ENCODE results near the gene EVI5L. TPM values are rescaled to one million over a fixed set of nuclear protein-coding genes. Genes with fewer than 3 reads are reported as not detected.
A peak's percentile ranks its signal among the peaks of the same experiment; 100 is the strongest.

EVI5L gene
- total RNA-seq, 2 donors from 2014 or later, result 3.6 to 4.5 TPM

- H3K9me3 Mint-ChIP-seq, result no peaks in the 10 kb centered on the region
- H3K36me3 Mint-ChIP-seq (ENCODE audit: low read depth), result no peaks in the 10 kb centered on the region
- no peak overlapping the region for H3K4me3 Mint-ChIP-seq
- H3K27ac Mint-ChIP-seq, result no peak overlapping the region
- H3K27me3 Mint-ChIP-seq, result peaks cover 14% of the 10 kb centered on the region
- H3K4me1 Mint-ChIP-seq, result peaks cover 17% of the 10 kb centered on the region
- no peak for ATAC-seq (replicated peaks)
Measured at GRCh38 chr19:7867092-7867844, 37.2 kb downstream of the EVI5L start.

GRCh38 chr19:7868326-7868670, 38.3 kb downstream of the EVI5L start:
- Mint-ChIP-seq H3K4me3 (peak overlapping the region; percentile 73), H3K36me3 (ENCODE audit: low read depth) (no peaks in the 10 kb centered on the region), H3K9me3 (no peaks in the 10 kb centered on the region), H3K4me1 (peaks cover 17% of the 10 kb centered on the region), H3K27ac (no peak overlapping the region), H3K27me3 (peaks cover 14% of the 10 kb centered on the region)
- ATAC-seq (replicated peaks), result no peak

- no peak overlapping the region for H3K27ac Mint-ChIP-seq
- peaks cover 14% of the 10 kb centered on the region for H3K27me3 Mint-ChIP-seq
- no peaks in the 10 kb centered on the region for H3K36me3 Mint-ChIP-seq (ENCODE audit: low read depth)
- no peaks in the 10 kb centered on the region for H3K9me3 Mint-ChIP-seq
- H3K4me1 Mint-ChIP-seq, result peaks cover 17% of the 10 kb centered on the region
- peak; percentile 85 for ATAC-seq (replicated peaks)
- peak overlapping the region; percentile 73 for H3K4me3 Mint-ChIP-seq
Measured at GRCh38 chr19:7868671-7869452, 38.8 kb downstream of the EVI5L start.

- no peaks in the 10 kb centered on the region for H3K9me3 Mint-ChIP-seq
- no peaks in the 10 kb centered on the region for H3K36me3 Mint-ChIP-seq (ENCODE audit: low read depth)
- H3K27ac Mint-ChIP-seq, result no peak overlapping the region
- H3K4me1 Mint-ChIP-seq, result peaks cover 17% of the 10 kb centered on the region
- H3K27me3 Mint-ChIP-seq, result peaks cover 14% of the 10 kb centered on the region
- ATAC-seq (replicated peaks), result peak; percentile 67
- peak overlapping the region; percentile 73 for H3K4me3 Mint-ChIP-seq
Measured at GRCh38 chr19:7869453-7869909, 39.5 kb downstream of the EVI5L start.

- Mint-ChIP-seq H3K4me3 (peak overlapping the region; percentile 41), H3K36me3 (ENCODE audit: low read depth) (no peaks in the 10 kb centered on the region), H3K9me3 (no peaks in the 10 kb centered on the region), H3K4me1 (peaks cover 16% of the 10 kb centered on the region), H3K27ac (no peak overlapping the region), H3K27me3 (peaks cover 14% of the 10 kb centered on the region)
- ATAC-seq (replicated peaks), result no peak
Measured at GRCh38 chr19:7869910-7870511, 40.0 kb downstream of the EVI5L start.

DNA sequence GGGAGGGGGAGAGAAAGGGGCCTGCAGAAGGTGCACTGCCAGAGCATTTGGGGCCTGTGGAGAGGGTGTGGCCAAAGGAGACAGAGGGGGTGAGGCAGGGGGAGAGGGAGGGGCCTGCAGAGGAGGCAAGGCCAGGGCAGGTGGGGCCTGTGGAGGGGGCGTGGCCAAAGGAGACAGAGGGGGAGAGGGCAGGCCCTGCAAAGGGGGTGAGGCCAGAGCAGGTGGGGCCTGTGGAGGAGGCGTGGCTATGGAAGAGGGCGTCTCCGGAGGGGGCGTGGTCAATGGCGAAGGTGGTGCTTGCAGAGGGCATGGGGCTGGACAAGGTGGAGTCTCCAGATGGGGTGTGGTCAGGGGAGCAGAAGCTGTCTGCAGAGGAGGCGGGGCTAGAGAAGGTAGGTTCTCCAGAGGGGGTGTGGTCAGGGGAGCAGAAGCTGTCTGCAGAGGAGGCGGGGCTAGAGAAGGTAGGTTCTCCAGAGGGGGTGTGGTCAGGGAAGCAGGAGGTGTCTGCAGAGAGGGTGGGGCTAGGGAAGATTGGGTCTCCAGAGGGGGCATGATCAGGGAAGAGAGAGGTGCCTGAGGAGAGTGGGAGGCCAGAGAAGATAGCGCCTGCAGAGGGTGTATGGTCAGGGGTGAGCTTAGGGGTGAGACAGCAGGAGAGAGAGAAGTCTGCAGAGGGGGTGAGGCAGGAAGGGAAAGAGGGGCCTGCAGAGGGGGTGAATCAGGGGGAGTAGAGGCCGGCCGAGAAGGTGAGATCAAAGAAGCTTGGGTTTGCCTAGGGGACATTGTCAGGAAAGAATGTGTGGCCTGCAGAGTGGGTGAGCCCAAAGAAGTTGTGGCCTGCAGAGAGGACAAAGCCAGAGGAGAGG, 40.8 kb downstream of the EVI5L start:
- H3K27ac Mint-ChIP-seq, result no peak overlapping the region
- peaks cover 14% of the 10 kb centered on the region for H3K27me3 Mint-ChIP-seq
- H3K4me1 Mint-ChIP-seq, result peaks cover 10% of the 10 kb centered on the region
- no peak for ATAC-seq (replicated peaks)
- no peaks in the 10 kb centered on the region for H3K9me3 Mint-ChIP-seq
- H3K36me3 Mint-ChIP-seq (ENCODE audit: low read depth), result no peaks in the 10 kb centered on the region
- peak overlapping the region; percentile 41 for H3K4me3 Mint-ChIP-seq

- no peak for ATAC-seq (replicated peaks)
Measured at GRCh38 chr19:7871437-7872305, 41.7 kb downstream of the EVI5L start.

DNA sequence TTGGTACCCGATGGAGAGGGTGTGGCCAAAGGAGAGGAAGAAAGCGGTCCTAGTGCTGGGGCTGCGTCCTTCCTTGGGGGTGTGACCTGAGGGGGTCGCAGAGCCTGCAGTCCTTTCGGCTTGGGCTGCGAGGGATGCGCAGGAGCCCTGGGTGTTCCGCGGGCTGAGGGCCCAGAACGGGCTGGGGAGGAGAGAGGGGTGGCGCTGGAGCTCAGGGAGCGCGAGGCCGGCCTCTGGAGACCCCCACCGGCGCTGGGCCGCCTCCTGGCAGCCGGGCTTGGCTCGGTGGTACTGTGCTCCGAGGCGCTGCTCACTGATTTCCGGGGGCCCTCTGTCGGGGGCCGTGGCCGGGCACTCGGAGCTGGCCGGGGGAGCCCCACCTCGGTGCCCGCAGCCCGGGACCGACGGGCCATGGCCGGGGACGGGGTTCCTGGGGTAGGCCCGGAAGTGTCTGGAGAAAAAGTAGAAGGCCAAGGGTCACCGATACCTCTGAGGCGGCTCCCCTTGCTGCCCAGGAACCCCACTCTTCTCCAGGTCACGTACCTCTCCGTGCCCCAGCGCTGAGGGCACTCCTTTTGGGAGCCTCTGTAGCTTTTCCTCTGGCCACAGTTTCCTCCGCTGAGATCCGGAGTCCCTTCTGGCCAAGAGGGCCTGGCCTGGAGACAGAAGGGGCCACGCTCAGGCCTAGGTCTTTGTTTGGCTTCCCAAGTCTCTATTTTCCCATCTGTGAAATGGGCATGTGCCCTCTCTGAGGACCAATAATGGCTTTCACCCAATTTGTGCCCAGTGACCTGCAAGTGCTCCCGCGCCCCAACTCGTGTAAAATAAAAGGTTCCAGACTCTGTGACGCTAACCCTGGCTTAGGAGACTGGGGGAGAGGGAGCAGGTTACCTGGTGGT, 42.5 kb downstream of the EVI5L start:
- H3K27me3 Mint-ChIP-seq, result peaks cover 14% of the 10 kb centered on the region
- H3K4me1 Mint-ChIP-seq, result peaks cover 10% of the 10 kb centered on the region
- H3K27ac Mint-ChIP-seq, result no peak overlapping the region
- ATAC-seq (replicated peaks), result no peak
- peak overlapping the region; percentile 41 for H3K4me3 Mint-ChIP-seq
- no peaks in the 10 kb centered on the region for H3K36me3 Mint-ChIP-seq (ENCODE audit: low read depth)
- no peaks in the 10 kb centered on the region for H3K9me3 Mint-ChIP-seq

More at GRCh38 chr19:7871437-7872305, 41.7 kb downstream of the EVI5L start:
- Mint-ChIP-seq H3K27ac (no peak overlapping the region), H3K9me3 (no peaks in the 10 kb centered on the region), H3K36me3 (ENCODE audit: low read depth) (no peaks in the 10 kb centered on the region), H3K4me1 (peaks cover 10% of the 10 kb centered on the region), H3K4me3 (peak overlapping the region; percentile 41), H3K27me3 (peaks cover 14% of the 10 kb centered on the region)

- Mint-ChIP-seq H3K36me3 (ENCODE audit: low read depth) (no peaks in the 10 kb centered on the region), H3K4me1 (peaks cover 10% of the 10 kb centered on the region), H3K4me3 (peak overlapping the region; percentile 53), H3K27ac (no peak overlapping the region), H3K27me3 (peaks cover 14% of the 10 kb centered on the region), H3K9me3 (no peaks in the 10 kb centered on the region)
- no peak for ATAC-seq (replicated peaks)
Measured at GRCh38 chr19:7873304-7874075, 43.5 kb downstream of the EVI5L start.

DNA sequence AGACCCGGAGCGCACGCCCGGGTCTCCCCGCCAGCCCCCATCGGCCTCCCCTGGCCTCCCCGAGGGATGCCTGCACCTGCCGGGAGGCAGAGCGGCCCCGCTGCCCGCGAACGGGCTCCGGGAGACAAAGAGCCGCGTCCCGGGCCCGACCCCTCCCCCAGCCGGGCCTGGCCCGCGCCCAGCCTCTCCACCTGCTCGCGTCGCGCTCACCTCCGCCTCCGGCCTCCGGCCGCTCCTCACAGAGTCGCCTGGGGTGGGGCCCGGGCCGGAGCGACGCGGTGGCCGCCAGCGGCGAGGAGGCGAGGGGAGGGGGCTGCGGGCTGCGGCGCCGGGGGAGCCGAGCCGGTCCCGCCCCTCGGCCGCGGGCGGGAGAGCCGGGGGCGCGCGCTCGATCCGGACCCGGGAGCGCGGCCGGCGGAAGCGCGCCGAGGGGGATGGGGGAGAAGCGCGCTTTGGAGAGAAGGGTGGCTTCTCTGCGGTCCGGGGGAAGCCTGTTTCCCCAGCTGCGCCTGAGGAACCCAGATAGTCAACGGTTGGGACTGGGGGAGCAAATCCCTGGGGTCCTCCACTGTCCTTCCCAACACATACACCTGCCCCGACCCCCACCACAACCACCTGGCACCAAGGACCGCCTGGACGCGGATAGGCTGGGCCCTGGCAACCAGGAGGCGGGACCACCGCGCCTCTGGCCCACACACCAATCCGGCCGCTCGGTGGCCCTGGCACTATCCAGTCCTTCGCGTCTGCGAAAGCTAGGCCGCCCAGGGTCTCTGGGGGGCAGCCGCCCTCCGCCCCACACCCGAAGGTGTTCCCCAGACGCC, 44.3 kb downstream of the EVI5L start, which contains the start of gene PRR36:
PRR36 (minus strand) TSS at position 315 of the 821 bp plus-strand sequence. CDS start 701 bp downstream, outside the sequence.
- Mint-ChIP-seq H3K36me3 (ENCODE audit: low read depth) (no peaks in the 10 kb centered on the region), H3K27me3 (peaks cover 14% of the 10 kb centered on the region), H3K9me3 (no peaks in the 10 kb centered on the region), H3K4me1 (peaks cover 10% of the 10 kb centered on the region), H3K27ac (no peak within 1 kb of the TSS), H3K4me3 (peak within 1 kb of the TSS; percentile 53)
- ATAC-seq (replicated peaks), result no peak

DNA sequence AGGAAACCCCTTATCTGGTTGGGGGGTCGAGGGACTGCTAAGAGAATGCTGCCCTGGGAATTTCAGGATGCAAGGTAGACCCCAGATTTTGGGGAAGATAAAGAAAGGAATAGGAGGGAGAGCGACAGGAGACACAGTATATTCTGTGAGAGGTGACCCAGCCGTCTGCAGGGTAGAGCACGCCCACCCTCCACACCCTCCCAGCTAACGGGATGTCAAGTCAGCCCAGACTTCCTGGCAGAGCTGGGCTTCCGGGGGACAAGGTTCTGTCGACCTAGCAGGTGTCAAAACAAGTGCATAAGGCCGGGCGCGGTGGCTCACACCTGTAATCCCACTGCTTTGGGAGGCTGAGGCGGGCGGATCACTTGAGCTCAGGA, 44.9 kb downstream of the EVI5L start:
- Mint-ChIP-seq H3K9me3 (no peaks in the 10 kb centered on the region), H3K36me3 (ENCODE audit: low read depth) (no peaks in the 10 kb centered on the region), H3K27me3 (peaks cover 14% of the 10 kb centered on the region), H3K4me1 (peaks cover 10% of the 10 kb centered on the region), H3K4me3 (peak overlapping the region; percentile 43), H3K27ac (no peak overlapping the region)
- no peak for ATAC-seq (replicated peaks)
